Measurements from ENCODE around the gene IPO4. TPM values are rescaled to one million over a fixed set of nuclear protein-coding genes. Genes with fewer than 3 reads are reported as not detected.
A peak's percentile ranks its signal among the peaks of the same experiment; 100 is the strongest.

Gene IPO4
- total RNA-seq, 1 experiment from 2014 or later: 48.9 TPM

Small RNA genes within 50 kb of the gene (small RNA-seq; reads per million reads assigned to genes)
- gene AL136295.4 (not detected), gene CHMP4A (0.28 reads per million), gene IPO4 (0.95 reads per million, percentile 28 among the genes with 10 or more reads in this experiment), gene IRF9 (0.43 reads per million, percentile 6 among the genes with 10 or more reads in this experiment), gene MDP1 (not detected), gene RNA5SP383 (0.47 reads per million, percentile 8 among the genes with 10 or more reads in this experiment)

Other genes with a start within 250 kb of the IPO4 start
- 63.8 and 175 TPM in 2 replicates for gene DHRS4, start 235.0 kb downstream of the IPO4 start, total RNA-seq (2014; rRNA removed; shearing (Covaris generic); ENCODE audit: low replicate concordance)
- 53.7 and 66.1 TPM in 2 replicates for gene DHRS4L2, start 199.9 kb downstream of the IPO4 start, total RNA-seq (2014; rRNA removed; shearing (Covaris generic); ENCODE audit: low replicate concordance)
- 58.4 and 110 TPM in 2 replicates for gene CARMIL3, start 136.8 kb downstream of the IPO4 start, total RNA-seq (2014; rRNA removed; shearing (Covaris generic); ENCODE audit: low replicate concordance)
- gene CPNE6, start 117.3 kb downstream of the IPO4 start, total RNA-seq (2014; rRNA removed; shearing (Covaris generic); ENCODE audit: low replicate concordance): 0.04 and 1.3 TPM in 2 replicates
- gene PCK2, start 94.5 kb downstream of the IPO4 start, total RNA-seq (2014; rRNA removed; shearing (Covaris generic); ENCODE audit: low replicate concordance): 106 and 151 TPM in 2 replicates
- 93.5 and 103 TPM in 2 replicates for gene DCAF11, start 74.0 kb downstream of the IPO4 start, total RNA-seq (2014; rRNA removed; shearing (Covaris generic); ENCODE audit: low replicate concordance)
- 1.5 and 2.5 TPM in 2 replicates for gene NRL, start 73.9 kb downstream of the IPO4 start, total RNA-seq (2014; rRNA removed; shearing (Covaris generic); ENCODE audit: low replicate concordance)
- 0.89 and 1.6 TPM in 2 replicates for gene FITM1, start 58.2 kb downstream of the IPO4 start, total RNA-seq (2014; rRNA removed; shearing (Covaris generic); ENCODE audit: low replicate concordance)
- gene PSME1, start 52.6 kb downstream of the IPO4 start, total RNA-seq (2014; rRNA removed; shearing (Covaris generic); ENCODE audit: low replicate concordance): 435 and 452 TPM in 2 replicates
- gene EMC9, start 47.2 kb downstream of the IPO4 start, total RNA-seq (2014; rRNA removed; shearing (Covaris generic); ENCODE audit: low replicate concordance): 35.3 and 95.4 TPM in 2 replicates
- 469 and 536 TPM in 2 replicates for gene PSME2, start 42.2 kb downstream of the IPO4 start, total RNA-seq (2014; rRNA removed; shearing (Covaris generic); ENCODE audit: low replicate concordance)
- 82.0 and 153 TPM in 2 replicates for gene RNF31, start 41.3 kb downstream of the IPO4 start, total RNA-seq (2014; rRNA removed; shearing (Covaris generic); ENCODE audit: low replicate concordance)
- 72.7 and 79.8 TPM in 2 replicates for gene IRF9, start 27.6 kb downstream of the IPO4 start, total RNA-seq (2014; rRNA removed; shearing (Covaris generic); ENCODE audit: low replicate concordance)
- gene REC8, start 16.7 kb downstream of the IPO4 start, total RNA-seq (2014; rRNA removed; shearing (Covaris generic); ENCODE audit: low replicate concordance): 22.1 and 34.6 TPM in 2 replicates
- gene TM9SF1, start 6.6 kb upstream of the IPO4 start, total RNA-seq (2014; rRNA removed; shearing (Covaris generic); ENCODE audit: low replicate concordance): 31.3 and 49.0 TPM in 2 replicates
- 4.2 TPM in 1 of 2 replicates, not detected in the other for gene TSSK4, start 16.9 kb upstream of the IPO4 start, total RNA-seq (2014; rRNA removed; shearing (Covaris generic); ENCODE audit: low replicate concordance)
- gene CHMP4A, start 24.7 kb upstream of the IPO4 start, total RNA-seq (2014; rRNA removed; shearing (Covaris generic); ENCODE audit: low replicate concordance): 36.8 and 94.6 TPM in 2 replicates
- 30.7 and 35.4 TPM in 2 replicates for gene MDP1, start 27.2 kb upstream of the IPO4 start, total RNA-seq (2014; rRNA removed; shearing (Covaris generic); ENCODE audit: low replicate concordance)
- 293 and 323 TPM in 2 replicates for gene NEDD8, start 43.6 kb upstream of the IPO4 start, total RNA-seq (2014; rRNA removed; shearing (Covaris generic); ENCODE audit: low replicate concordance)
- gene GMPR2, start 44.1 kb upstream of the IPO4 start, total RNA-seq (2014; rRNA removed; shearing (Covaris generic); ENCODE audit: low replicate concordance): 132 and 164 TPM in 2 replicates
- 81.1 and 104 TPM in 2 replicates for gene TINF2, start 53.8 kb upstream of the IPO4 start, total RNA-seq (2014; rRNA removed; shearing (Covaris generic); ENCODE audit: low replicate concordance)
- 1.3 and 5.2 TPM in 2 replicates for gene TGM1, start 74.4 kb upstream of the IPO4 start, total RNA-seq (2014; rRNA removed; shearing (Covaris generic); ENCODE audit: low replicate concordance)
- gene RABGGTA, start 82.8 kb upstream of the IPO4 start, total RNA-seq (2014; rRNA removed; shearing (Covaris generic); ENCODE audit: low replicate concordance): 45.1 and 64.1 TPM in 2 replicates
- 27.1 and 35.9 TPM in 2 replicates for gene DHRS1, start 111.0 kb upstream of the IPO4 start, total RNA-seq (2014; rRNA removed; shearing (Covaris generic); ENCODE audit: low replicate concordance)
- 42.0 and 44.7 TPM in 2 replicates for gene NOP9, start 111.0 kb upstream of the IPO4 start, total RNA-seq (2014; rRNA removed; shearing (Covaris generic); ENCODE audit: low replicate concordance)
- gene CIDEB, start 119.2 kb upstream of the IPO4 start, total RNA-seq (2014; rRNA removed; shearing (Covaris generic); ENCODE audit: low replicate concordance): 7.1 and 9.9 TPM in 2 replicates
- 12.9 and 41.5 TPM in 2 replicates for gene LTB4R2, start 121.3 kb upstream of the IPO4 start, total RNA-seq (2014; rRNA removed; shearing (Covaris generic); ENCODE audit: low replicate concordance)
- gene LTB4R, start 122.7 kb upstream of the IPO4 start, total RNA-seq (2014; rRNA removed; shearing (Covaris generic); ENCODE audit: low replicate concordance): 26.6 and 29.6 TPM in 2 replicates
- gene ADCY4, start 146.3 kb upstream of the IPO4 start, total RNA-seq (2014; rRNA removed; shearing (Covaris generic); ENCODE audit: low replicate concordance): 0.07 and 0.69 TPM in 2 replicates
- 1.6 and 2.3 TPM in 2 replicates for gene RIPK3, start 151.2 kb upstream of the IPO4 start, total RNA-seq (2014; rRNA removed; shearing (Covaris generic); ENCODE audit: low replicate concordance)
- gene NFATC4, start 179.4 kb upstream of the IPO4 start, total RNA-seq (2014; rRNA removed; shearing (Covaris generic); ENCODE audit: low replicate concordance): 17.1 and 19.9 TPM in 2 replicates
- not detected in 2 replicates for gene NYNRIN, start 210.2 kb upstream of the IPO4 start, total RNA-seq (2014; rRNA removed; shearing (Covaris generic); ENCODE audit: low replicate concordance)
- gene CBLN3, start 240.9 kb upstream of the IPO4 start, total RNA-seq (2014; rRNA removed; shearing (Covaris generic); ENCODE audit: low replicate concordance): 1.1 and 3.6 TPM in 2 replicates
- 50.8 and 109 TPM in 2 replicates for gene KHNYN, start 241.1 kb upstream of the IPO4 start, total RNA-seq (2014; rRNA removed; shearing (Covaris generic); ENCODE audit: low replicate concordance)